ENCODE results near the gene GJB1.
A peak's percentile ranks its signal among the peaks of the same experiment; 100 is the strongest.
"Not testable (repeated sequence)": the region's sequence is repeated elsewhere in the genome, so short reads cannot be mapped to it uniquely, and the experiment has no call there.

Gene GJB1

DNA sequence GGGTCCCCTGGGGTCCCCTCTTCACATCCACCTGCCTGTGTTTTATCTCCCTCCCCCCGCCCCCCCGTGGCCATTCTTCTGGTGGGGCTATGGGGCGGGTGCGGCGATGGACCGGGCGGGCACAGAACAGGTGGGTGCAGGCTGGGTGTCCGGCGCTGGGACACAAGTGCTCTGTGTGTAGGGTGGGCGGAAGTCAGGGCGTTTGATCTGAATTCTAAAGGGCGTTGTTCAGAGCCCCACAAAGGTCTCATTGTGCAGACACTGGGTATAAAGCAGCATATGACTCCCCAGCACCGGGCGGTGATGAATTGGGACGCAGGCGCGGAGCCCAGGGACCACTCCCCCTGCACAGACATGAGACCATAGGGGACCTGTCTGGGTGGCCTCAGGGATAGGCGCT lies at the start of gene GJB1:
Gene GJB1 (plus strand): TSS at position 296 of the 400 bp plus-strand sequence. CDS start 484 bp downstream, outside the sequence.
- no peak for DNase-seq

DNA sequence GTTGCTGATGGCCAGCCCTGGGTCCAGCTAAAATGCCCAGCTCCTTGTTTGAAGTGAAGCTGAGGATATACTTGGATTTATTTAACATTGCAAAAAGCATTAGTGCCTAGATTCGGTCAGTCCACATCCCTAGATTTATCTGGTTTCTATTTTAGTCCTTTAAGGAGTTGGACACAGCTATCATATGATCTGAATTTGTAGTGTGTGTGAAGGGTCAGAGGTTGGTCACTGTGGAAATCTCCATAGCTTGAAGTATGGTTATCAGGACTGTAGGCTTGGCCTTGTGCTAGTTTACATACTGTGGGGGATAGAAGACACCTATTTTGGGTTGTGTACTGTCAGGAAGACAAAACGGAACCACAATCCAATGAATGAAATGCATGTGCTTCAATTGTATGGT lies 49.6 kb upstream of the GJB1 start:
- DNase-seq: no peak

GRCh38 chrX:71174795-71175194 lies 48.2 kb upstream of the GJB1 start:
- DNase-seq: no peak

DNA sequence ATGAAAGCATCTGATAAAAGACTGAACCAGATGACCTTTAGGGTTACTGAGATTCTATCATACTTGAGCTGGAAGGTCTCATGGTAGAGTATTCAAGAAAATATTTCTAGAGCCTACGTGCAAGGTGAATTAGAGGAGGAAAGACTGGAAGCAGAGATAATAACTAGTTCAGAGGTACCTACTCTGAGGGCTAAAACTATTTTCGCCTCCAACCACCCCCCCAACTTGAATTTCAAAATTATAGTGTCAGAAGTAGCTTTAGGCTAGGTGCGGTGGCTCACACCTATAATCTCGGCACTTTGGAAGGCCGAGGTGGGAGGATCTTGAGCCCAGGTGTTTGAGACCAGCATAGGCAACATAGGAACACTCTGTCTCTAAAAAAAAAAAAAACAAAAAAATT lies 47.5 kb upstream of the GJB1 start:
- no peak for DNase-seq

DNA sequence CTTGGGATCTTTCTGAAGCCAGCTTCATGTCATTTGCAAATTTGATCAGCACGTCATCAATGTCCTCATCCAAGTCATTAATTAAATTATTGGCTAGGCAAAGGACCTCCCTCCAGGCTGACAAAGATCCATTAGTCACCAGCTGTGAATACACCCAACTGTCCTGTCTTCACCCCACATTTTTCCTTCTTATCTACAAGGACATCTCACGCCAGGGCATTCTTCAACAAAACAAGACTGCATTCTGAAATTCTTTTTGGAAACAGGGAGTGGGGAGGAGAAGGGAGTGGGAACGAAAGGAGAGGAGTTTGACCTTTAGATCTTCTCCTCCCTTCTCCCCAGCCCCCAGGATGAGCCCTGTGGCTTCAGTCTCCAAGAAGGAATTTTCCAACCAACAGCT lies 45.7 kb upstream of the GJB1 start:
- no peak for DNase-seq

DNA sequence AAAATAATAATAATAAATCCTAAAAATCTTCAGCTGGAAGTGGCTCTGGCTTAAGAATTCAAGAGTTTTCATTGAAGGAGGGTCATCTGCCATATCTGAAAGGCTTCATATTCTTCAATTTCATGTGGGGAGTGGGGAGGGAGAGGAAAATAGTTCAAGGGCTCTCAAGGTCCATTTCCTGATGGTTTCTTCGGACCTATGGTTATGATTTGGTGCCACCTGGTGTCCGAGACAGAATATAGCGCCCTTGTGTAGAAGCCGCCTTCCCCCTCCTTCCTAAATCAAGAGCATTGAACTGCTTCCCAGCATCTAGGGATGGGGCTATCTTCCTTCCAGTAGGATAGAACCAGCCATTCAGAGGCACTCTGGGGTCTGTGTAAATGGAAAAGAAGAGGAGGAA lies 44.1 kb upstream of the GJB1 start:
- peak; percentile 56 for DNase-seq

DNA sequence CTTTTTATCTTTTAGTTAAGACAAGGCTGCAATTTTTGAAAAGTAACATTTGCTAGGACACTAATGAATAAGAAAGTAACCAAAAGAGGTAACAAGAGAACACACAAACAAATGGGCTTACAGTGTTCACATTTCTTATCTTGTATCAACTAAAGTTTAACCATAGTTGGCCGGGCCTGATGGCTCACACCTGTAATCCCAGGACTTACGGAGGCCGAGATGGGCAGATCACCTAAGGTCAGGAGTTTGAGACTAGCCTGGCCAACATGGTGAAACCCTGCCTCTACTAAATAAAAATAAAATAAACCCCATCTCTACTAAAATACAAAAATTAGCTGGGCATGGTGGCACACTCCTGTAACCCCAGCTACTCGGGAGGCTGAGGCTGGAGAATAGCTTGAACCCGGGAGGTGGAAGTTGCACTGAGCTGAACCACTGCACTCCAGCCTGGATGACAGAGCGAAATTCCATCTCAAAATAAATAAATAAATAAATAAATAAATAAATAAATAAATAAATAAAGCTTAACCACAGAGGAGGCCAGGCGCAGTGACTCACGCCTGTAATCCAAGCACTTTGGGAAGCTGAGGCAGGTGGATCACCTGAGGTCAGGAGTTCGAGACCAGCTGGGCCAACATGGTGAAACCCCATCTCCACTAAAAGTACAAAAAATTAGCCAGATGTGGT lies 42.3 kb upstream of the GJB1 start:
- DNase-seq: not testable (repeated sequence)

GRCh38 chrX:71181558-71181909 lies 41.5 kb upstream of the GJB1 start:
- no peak for DNase-seq

GRCh38 chrX:71181910-71182799 lies 40.9 kb upstream of the GJB1 start:
- peak; percentile 85 for DNase-seq

DNA sequence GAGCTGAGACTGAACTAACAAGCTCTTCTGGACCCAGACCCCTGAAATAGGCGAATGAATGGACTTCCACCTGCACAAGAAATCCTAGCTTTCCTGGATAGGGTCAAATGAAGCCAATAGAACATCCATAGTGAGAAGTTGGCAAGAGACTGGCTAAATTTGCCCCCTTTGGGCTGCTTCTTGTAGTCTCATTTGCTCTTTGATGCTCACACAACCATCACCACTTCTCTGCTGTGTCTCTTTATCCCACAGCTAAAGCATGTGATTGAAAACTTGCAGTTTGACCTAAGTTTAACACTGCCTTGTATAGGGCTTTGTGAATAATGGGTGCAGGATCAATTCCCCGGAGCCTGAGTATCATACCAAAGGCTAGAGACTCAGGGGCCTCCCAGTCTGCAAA lies 40.2 kb upstream of the GJB1 start:
- no peak for DNase-seq

GRCh38 chrX:71183341-71183740 lies 39.7 kb upstream of the GJB1 start:
- DNase-seq: peak; percentile 46

DNA sequence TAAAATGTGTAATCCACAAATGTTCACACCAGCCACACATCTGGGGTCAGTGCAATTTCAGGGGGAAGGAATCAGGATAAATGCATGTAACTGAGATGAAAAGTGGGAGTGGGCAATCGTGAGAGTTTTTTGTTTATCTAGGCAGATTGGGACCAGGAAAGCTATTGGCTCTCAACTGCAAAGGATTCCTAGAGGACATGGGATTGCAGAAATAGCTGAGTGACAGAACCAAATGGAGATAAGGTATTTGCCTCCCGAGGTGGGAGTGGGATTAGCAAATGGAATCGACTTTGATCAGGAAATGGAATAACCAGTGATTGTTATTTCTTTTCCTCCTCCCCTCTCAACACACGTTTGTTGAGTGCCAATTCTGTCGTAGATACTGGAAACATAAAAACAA lies 38.9 kb upstream of the GJB1 start:
- DNase-seq: no peak

- DNase-seq: no peak
Observed at GRCh38 chrX:71184803-71185495, 38.1 kb upstream of the GJB1 start.

DNA sequence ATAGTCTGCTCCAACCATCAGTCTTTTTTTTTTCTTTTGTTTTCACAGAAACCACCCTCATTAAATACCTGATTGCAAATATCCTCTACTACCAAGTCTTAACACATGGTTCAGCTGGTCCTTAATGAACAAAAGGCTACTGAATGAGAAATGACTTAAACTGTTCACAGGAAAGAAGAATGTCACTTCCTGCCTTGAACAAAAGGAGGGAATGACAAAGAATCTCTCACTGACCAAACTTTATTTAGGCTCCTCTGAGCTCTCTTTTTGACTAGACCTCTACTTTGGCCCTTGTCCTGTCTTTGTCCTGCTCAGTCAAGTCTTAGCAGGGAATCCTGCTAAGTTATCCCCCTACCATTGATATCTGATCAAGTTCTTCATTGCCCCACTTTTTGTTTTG lies 31.8 kb upstream of the GJB1 start:
- DNase-seq: no peak

- DNase-seq: no peak
Observed at GRCh38 chrX:71195964-71196649, 26.9 kb upstream of the GJB1 start.

DNA sequence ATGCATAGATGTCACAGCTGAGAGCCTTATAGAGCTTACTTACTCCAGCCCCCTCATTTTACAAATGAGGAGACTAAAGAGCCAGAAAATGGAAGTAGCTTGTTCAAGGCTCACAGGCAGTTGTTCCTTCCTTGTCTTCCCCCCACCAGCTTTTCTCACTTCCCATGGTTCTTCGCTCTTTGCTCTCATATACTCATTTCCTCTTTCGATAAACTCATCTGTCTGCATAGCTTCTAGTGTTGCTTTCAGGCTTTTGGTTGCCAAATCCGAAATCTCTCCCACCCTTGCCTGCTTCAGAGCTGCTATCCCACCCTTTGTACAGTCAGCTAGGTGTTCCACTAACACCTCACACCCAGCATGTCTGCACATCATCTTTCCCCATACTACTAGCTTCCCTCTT lies 25.0 kb upstream of the GJB1 start:
- DNase-seq: no peak

DNA sequence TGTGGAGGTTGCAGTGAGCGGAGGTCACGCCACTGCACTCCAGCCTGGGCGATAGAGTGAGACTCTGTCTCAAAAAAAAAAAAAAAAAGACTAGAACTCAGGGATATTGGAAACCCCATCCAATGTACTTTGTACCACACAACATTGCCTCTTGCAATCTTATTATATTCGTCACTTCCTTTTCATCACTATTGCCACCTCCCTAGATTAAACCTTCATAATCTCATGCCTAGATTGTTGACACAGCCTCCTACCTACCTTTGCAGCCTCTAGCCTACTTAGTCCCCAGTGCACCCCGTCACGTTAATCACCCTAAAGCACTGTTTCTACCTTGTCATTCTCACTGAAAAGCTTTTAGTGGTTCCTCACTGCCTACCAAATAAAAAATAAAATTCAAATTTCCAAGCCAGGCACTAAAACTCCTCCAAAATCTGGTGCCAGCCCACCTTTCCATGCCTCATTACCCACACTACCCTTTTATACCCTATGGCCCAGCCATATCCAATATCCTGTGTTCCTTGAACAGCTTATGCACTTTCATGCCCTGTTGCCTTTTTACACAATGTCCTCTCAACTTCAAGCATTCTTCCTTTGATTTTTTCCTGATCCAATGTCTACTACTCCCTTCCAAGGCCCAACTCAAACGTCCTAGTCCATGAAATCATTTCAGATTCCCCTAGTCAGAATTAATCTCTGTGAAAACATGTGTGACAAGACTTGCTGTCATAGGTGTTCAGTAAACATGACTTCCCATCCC lies 23.6 kb upstream of the GJB1 start:
- DNase-seq: no peak

DNA sequence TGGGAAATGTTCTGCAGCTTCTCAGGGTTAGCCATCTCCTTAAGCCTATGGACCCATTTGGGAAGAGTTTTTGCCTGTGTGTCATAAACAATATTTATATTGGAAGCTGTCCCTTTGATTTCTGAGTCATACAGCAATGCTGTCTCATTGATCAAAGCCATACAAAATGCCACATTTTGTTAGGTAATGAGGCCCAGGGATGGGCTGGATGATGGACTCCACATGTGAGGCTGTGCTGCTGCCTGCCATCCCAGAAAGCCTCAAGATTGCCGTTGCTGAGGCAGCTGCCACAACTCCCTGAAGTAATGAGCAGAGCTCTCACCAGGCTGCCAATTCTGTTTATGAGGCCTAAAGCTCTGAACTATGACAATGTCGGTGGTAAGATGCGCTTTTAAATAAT lies 12.2 kb upstream of the GJB1 start:
- peak; percentile 7 for DNase-seq

DNA sequence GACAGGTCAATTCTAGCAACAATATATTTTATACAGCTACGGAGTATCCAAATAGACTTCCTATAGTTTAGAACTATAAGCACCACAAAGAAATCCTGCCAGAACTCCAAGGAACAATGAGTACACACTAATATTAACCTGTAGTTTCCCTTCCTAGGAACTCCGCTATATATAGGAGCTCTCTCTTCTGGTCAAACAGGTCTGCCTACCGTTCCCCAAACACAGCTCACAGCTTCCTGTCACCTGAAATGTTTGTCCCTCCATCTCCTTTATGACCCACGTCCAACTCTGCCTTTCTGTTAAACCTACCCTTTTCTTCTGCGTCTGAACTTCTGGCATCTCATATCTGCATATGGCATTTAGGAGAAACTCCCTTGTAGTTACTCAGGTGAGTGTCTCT lies 10.5 kb upstream of the GJB1 start:
- DNase-seq: no peak

- no peak for DNase-seq
Observed at GRCh38 chrX:71214152-71214551, 8.9 kb upstream of the GJB1 start.

- no peak for DNase-seq
Observed at GRCh38 chrX:71214604-71215337, 8.3 kb upstream of the GJB1 start.

Data from retina (tissue), 1 donor.